ENCODE measurements around the gene TSPAN17. TPM values are rescaled to one million over a fixed set of nuclear protein-coding genes. Genes with fewer than 3 reads are reported as not detected.

TSPAN17 gene
- total RNA-seq, 1 experiment from 2014 or later, result 50.1 TPM

DNA sequence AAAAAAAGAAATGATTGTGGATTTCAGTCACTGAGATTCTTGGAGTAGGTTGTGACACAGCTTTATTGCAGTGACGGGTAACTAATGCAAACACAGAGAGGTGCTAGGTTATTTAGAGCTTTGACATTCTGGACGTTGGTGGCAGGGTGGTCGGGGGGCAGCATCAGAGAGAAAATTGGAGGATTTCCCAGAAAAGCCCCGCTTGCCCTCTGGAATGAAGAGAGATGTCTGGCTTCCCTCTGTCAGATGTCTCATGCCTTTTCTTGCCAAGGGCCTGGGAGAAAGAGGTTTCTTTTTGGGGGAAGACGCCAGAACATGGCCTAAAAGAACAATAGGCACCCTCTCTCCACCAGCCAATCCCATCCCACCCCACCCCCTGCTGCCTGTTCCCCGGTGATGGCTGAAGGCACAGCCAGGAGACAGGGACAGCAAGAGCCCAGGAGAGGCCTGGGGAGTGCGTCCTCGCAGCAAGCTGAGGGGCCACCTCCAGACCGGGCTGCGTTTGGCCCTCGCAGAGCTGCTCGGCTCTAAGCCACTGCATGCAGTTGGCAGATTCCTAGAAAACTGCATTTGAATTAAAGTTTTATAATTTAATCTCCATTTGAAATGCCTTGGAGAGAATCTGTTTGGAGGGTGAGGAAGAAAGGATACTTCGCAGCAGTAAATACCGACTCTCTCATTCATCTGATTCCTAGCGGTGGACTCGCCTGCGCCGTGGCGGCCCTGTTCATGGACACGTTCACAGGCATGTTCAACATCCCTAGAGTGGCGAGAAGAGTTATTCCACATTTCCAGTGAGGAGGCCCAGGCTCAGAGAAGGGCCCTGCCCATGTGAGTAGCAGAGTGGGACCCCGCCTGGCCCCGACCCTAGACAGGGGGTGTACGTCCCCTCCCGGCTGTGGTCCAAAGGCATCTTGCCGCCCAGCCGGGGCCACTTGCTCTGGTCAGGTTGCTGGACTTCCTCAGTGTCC, 55.7 kb downstream of the TSPAN17 start:
- no peak overlapping the region for H3K4me3 ChIP-seq (replicated peaks in 1 of 2; ENCODE audit: low read depth in 1 of 2, low read length in 2 of 2)
- no peaks in the 10 kb centered on the region for H3K27me3 ChIP-seq (ENCODE audit: insufficient read depth, low read length)
- ATAC-seq (no peak), DNase-seq (ENCODE audit: low read depth, low spot score) (no peak)
- intact Hi-C loops (cut with micrococcal nuclease), result loop anchor here (5.0 kb wide), 1 partner anchor 409 kb away; no protein-coding TSS in a partner anchor
- CTCF ChIA-PET, result no interaction called here
- POLR2A ChIA-PET, result no interaction called here
- RAD21 ChIA-PET (ENCODE audit: low non-redundant PET in 1 of 2, low total read pairs in 2 of 2, uncharacterized antibody in 2 of 2, unreplicated experiment in 2 of 2), result no interaction called here
- no peaks in the 10 kb centered on the region for H3K79me2 ChIP-seq (ENCODE audit: insufficient read depth, low read length)
- H3K4me2 ChIP-seq (ENCODE audit: low read length), result no peak overlapping the region
- no peak overlapping the region for H3K9ac ChIP-seq (ENCODE audit: low read length)
- no peak overlapping the region for H3K27ac ChIP-seq (ENCODE audit: low read depth, low read length)
- H4K20me1 ChIP-seq (ENCODE audit: insufficient read depth), result no peaks in the 10 kb centered on the region
- no peaks in the 10 kb centered on the region for H3K9me3 ChIP-seq (ENCODE audit: control insufficient read depth in 1 of 2, insufficient read depth in 1 of 2, low read depth in 1 of 2, low read length in 2 of 2)
- H3K9me2 ChIP-seq (ENCODE audit: insufficient read depth), result no peaks in the 10 kb centered on the region
- no peaks in the 10 kb centered on the region for H3K4me1 ChIP-seq (ENCODE audit: control insufficient read depth in 1 of 2, insufficient read depth in 2 of 2, low read length in 2 of 2)
- no TSS peak for BruUV-seq (replicated peaks)
- TF ChIP-seq, protein P1, sequence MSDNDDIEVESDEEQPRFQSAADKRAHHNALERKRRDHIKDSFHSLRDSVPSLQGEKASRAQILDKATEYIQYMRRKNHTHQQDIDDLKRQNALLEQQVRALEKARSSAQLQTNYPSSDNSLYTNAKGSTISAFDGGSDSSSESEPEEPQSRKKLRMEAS (IDR thresholded peaks at IDR 0.05), result no peak
- TF ChIP-seq, protein P2, sequence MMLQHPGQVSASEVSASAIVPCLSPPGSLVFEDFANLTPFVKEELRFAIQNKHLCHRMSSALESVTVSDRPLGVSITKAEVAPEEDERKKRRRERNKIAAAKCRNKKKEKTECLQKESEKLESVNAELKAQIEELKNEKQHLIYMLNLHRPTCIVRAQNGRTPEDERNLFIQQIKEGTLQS (IDR thresholded peaks at IDR 0.05), result no peak
- no peak for TF ChIP-seq CTCF (IDR thresholded peaks at IDR 0.05 in 2 of 3, conservative IDR thresholded peaks at IDR 0.05 in 1 of 3; ENCODE audit: borderline replicate concordance in 1 of 3, insufficient read depth in 1 of 3, low read depth in 2 of 3, low read length in 2 of 3)
- no peak for TF ChIP-seq EGR1 (IDR thresholded peaks at IDR 0.05; ENCODE audit: low read depth)
- no peak for TF ChIP-seq EZH2phosphoT487 (IDR thresholded peaks at IDR 0.05; ENCODE audit: borderline replicate concordance)
- TF ChIP-seq, protein P3, sequence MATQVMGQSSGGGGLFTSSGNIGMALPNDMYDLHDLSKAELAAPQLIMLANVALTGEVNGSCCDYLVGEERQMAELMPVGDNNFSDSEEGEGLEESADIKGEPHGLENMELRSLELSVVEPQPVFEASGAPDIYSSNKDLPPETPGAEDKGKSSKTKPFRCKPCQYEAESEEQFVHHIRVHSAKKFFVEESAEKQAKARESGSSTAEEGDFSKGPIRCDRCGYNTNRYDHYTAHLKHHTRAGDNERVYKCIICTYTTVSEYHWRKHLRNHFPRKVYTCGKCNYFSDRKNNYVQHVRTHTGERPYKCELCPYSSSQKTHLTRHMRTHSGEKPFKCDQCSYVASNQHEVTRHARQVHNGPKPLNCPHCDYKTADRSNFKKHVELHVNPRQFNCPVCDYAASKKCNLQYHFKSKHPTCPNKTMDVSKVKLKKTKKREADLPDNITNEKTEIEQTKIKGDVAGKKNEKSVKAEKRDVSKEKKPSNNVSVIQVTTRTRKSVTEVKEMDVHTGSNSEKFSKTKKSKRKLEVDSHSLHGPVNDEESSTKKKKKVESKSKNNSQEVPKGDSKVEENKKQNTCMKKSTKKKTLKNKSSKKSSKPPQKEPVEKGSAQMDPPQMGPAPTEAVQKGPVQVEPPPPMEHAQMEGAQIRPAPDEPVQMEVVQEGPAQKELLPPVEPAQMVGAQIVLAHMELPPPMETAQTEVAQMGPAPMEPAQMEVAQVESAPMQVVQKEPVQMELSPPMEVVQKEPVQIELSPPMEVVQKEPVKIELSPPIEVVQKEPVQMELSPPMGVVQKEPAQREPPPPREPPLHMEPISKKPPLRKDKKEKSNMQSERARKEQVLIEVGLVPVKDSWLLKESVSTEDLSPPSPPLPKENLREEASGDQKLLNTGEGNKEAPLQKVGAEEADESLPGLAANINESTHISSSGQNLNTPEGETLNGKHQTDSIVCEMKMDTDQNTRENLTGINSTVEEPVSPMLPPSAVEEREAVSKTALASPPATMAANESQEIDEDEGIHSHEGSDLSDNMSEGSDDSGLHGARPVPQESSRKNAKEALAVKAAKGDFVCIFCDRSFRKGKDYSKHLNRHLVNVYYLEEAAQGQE (IDR thresholded peaks at IDR 0.05; ENCODE audit: low read depth), result no peak
- TF ChIP-seq ZFX (IDR thresholded peaks at IDR 0.05), result no peak
- TF ChIP-seq JUND (IDR thresholded peaks at IDR 0.05), result no peak
- no peak for TF ChIP-seq POLR2A (IDR thresholded peaks at IDR 0.05; ENCODE audit: borderline replicate concordance, extremely low read depth, insufficient read depth, insufficient read length)
- no peak for TF ChIP-seq ELF1 (IDR thresholded peaks at IDR 0.05; ENCODE audit: borderline replicate concordance, low read depth)
- no peaks in the 10 kb centered on the region for H3K36me3 ChIP-seq (ENCODE audit: control insufficient read depth in 1 of 2, insufficient read depth in 2 of 2, low read length in 2 of 2)
- H2AFZ ChIP-seq (ENCODE audit: low read depth, low read length, poor library complexity, severe bottlenecking), result no peak overlapping the region

Data from HCT116 (cell line).